Breast epithelium (tissue), 4 donors: ENCODE measurements around the gene FSTL4. TPM values are rescaled to one million over a fixed set of nuclear protein-coding genes. Genes with fewer than 3 reads are reported as not detected.

ENCODE experiments used
- DNase-seq, 2 donors: peaks; one replicate each; pipeline ENCODE4 v3.0.0-alpha.2; 2019; ENCODE audit warnings: low spot score in 2 of 2
- H3K27ac ChIP-seq, 2 donors: fragments of 200-600 bp; sonication (generic) in 1 of 2; one replicate each; pipeline ENCODE4 v1.5.1; 2016 to 2019; ENCODE audit warnings: mild to moderate bottlenecking in 1 of 2
- H3K27me3 ChIP-seq, 2 donors: fragments of 200-600 bp; sonication (generic) in 1 of 2; one replicate each; pipeline versions ENCODE4 v1.5.1 to v1.6.0; 2017 to 2019; ENCODE audit warnings: control low read depth in 1 of 2, mild to moderate bottlenecking in 1 of 2
- H3K36me3 ChIP-seq: fragments of 200-600 bp; one replicate; pipeline ENCODE4 v1.5.1; 2019
- H3K4me1 ChIP-seq, 2 donors: fragments of 200-600 bp; sonication (generic); one replicate each; pipeline ENCODE4 v1.5.1; 2016 to 2019; ENCODE audit warnings: control low read depth in 1 of 2
- H3K4me3 ChIP-seq, 3 donors: fragments of 200-600 bp; sonication (generic); 1 replicate in 2 of 3; 2 replicates in 1 of 3; pipeline ENCODE4 v1.5.1; 2016 to 2019; ENCODE audit warnings: mild to moderate bottlenecking in 3 of 3, moderate library complexity in 2 of 3
- H3K9me3 ChIP-seq, 2 donors: fragments of 200-600 bp; sonication (generic) in 1 of 2; one replicate each; pipeline ENCODE4 v1.5.1; 2016 to 2019; ENCODE audit warnings: control low read depth in 1 of 2
- POLR2A ChIP-seq: fragments of 450-650 bp; IDR thresholded peaks from one replicate; pipeline ENCODE4 v1.6.1; 2016; ENCODE audit warnings: antibody characterized with exemption, mild to moderate bottlenecking, moderate library complexity
- POLR2AphosphoS5 ChIP-seq, 3 donors: sonication (generic); formaldehyde crosslinking; IDR thresholded peaks; one replicate each; pipeline ENCODE4 v1.6.1; 2017; ENCODE audit warnings: antibody characterized with exemption in 3 of 3
- intact Hi-C: fragments of 100-400 bp; cut with DNase I; formaldehyde crosslinking; loops from one replicate; pipeline ENCODE4 v1.15.1; 2023; ENCODE audit warnings: low total_unique reads
- total RNA-seq, 3 donors: library from RNA; depleted of rRNA; stranded (reverse); fragments of >200 nt; gene quantifications; one replicate each; pipeline ENCODE4 v1.1.0, GENCODE V29; 2016
- TF ChIP-seq, protein P1 (sequence below), 3 donors: fragments of 450-650 bp; IDR thresholded peaks; one replicate each; pipeline ENCODE4 v1.5.1; 2016 to 2017; ENCODE audit warnings: antibody characterized with exemption in 3 of 3, mild to moderate bottlenecking in 3 of 3, moderate library complexity in 3 of 3

Gene FSTL4
- total RNA-seq, 3 donors from 2014 or later: 0.16 to 0.98 (median 0.88) TPM

- H3K36me3 ChIP-seq: no peaks in the 10 kb centered on the region
- no peaks in the 10 kb centered on the region for H3K4me1 ChIP-seq
- H3K4me3 ChIP-seq: no peak overlapping the region
- no peak overlapping the region for H3K27ac ChIP-seq
- no peaks in the 10 kb centered on the region for H3K9me3 ChIP-seq
- TF ChIP-seq POLR2AphosphoS5 (IDR thresholded peaks at IDR 0.05) (no peak), POLR2A (no peak)
- TF ChIP-seq, protein P1, sequence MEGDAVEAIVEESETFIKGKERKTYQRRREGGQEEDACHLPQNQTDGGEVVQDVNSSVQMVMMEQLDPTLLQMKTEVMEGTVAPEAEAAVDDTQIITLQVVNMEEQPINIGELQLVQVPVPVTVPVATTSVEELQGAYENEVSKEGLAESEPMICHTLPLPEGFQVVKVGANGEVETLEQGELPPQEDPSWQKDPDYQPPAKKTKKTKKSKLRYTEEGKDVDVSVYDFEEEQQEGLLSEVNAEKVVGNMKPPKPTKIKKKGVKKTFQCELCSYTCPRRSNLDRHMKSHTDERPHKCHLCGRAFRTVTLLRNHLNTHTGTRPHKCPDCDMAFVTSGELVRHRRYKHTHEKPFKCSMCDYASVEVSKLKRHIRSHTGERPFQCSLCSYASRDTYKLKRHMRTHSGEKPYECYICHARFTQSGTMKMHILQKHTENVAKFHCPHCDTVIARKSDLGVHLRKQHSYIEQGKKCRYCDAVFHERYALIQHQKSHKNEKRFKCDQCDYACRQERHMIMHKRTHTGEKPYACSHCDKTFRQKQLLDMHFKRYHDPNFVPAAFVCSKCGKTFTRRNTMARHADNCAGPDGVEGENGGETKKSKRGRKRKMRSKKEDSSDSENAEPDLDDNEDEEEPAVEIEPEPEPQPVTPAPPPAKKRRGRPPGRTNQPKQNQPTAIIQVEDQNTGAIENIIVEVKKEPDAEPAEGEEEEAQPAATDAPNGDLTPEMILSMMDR (IDR thresholded peaks at IDR 0.05): no peak
- H3K27me3 ChIP-seq: no peaks in the 10 kb centered on the region
- DNase-seq: no peak
- intact Hi-C loops: no loop called here
These were observed 203.1 kb downstream of the FSTL4 start for GRCh38 chr5:133409210-133409674.

DNA sequence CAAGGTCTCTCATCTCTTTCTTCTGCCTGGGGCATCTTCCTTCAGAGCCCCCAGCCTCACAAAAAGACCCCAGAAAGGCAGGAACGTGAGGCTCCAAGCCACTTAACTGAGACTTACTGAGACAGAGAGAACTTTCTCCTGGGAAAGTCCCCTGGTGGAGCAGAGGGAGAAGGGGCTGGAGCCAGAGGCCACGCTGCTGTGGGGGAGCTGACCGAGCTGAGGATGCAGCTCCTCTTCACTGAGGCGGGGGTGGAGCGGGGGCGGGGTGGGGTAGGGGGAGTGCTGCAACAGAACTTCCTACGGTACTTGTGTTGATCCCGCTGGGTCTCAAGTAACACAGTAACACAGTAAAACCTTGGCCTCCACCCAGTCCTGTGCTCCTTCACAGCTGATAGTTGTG, 204.0 kb downstream of the FSTL4 start:
- Histone ChIP-seq H3K27ac (no peak overlapping the region), H3K4me1 (no peaks in the 10 kb centered on the region), H3K27me3 (no peaks in the 10 kb centered on the region), H3K4me3 (no peak overlapping the region), H3K36me3 (no peaks in the 10 kb centered on the region), H3K9me3 (no peaks in the 10 kb centered on the region)
- intact Hi-C loops: no loop called here
- DNase-seq: no peak
- TF ChIP-seq, protein P1 (IDR thresholded peaks at IDR 0.05): no peak
- TF ChIP-seq POLR2A (no peak), POLR2AphosphoS5 (IDR thresholded peaks at IDR 0.05) (no peak)

GRCh38 chr5:133406977-133407632, 205.2 kb downstream of the FSTL4 start:
- Histone ChIP-seq H3K4me3 (no peak overlapping the region), H3K27ac (no peak overlapping the region), H3K36me3 (no peaks in the 10 kb centered on the region), H3K9me3 (no peaks in the 10 kb centered on the region), H3K27me3 (no peaks in the 10 kb centered on the region), H3K4me1 (no peaks in the 10 kb centered on the region)
- intact Hi-C loops: no loop called here
- TF ChIP-seq POLR2AphosphoS5 (IDR thresholded peaks at IDR 0.05): no peak
- no peak for TF ChIP-seq POLR2A
- TF ChIP-seq, protein P1 (IDR thresholded peaks at IDR 0.05): no peak
- peak; percentile 31 to 42 for DNase-seq

GRCh38 chr5:133406208-133406976, 205.9 kb downstream of the FSTL4 start:
- no peak overlapping the region for H3K27ac ChIP-seq
- H3K4me3 ChIP-seq: no peak overlapping the region
- H3K4me1 ChIP-seq: no peaks in the 10 kb centered on the region
- H3K9me3 ChIP-seq: no peaks in the 10 kb centered on the region
- intact Hi-C loops: no loop called here
- no peaks in the 10 kb centered on the region for H3K36me3 ChIP-seq
- no peak for TF ChIP-seq POLR2AphosphoS5 (IDR thresholded peaks at IDR 0.05)
- TF ChIP-seq, protein P1 (IDR thresholded peaks at IDR 0.05): no peak
- no peak for TF ChIP-seq POLR2A
- H3K27me3 ChIP-seq: no peaks in the 10 kb centered on the region
- no peak for DNase-seq
